Gastroesophageal sphincter (tissue), 4 donors: ENCODE measurements around the gene RBM27. TPM values are rescaled to one million over a fixed set of nuclear protein-coding genes. Genes with fewer than 3 reads are reported as not detected.

ENCODE experiments used
- ATAC-seq: fragments of 150-250 bp; one replicate; pipeline ENCODE4 v1.9.1; 2016; ENCODE audit warnings: mild to moderate bottlenecking, moderate library complexity
- H3K27ac ChIP-seq, 4 donors: fragments of 200-600 bp; sonication (generic) in 3 of 4; 1 replicate in 3 of 4; 2 replicates in 1 of 4; pipeline ENCODE4 v1.5.1; 2016 to 2019
- H3K27me3 ChIP-seq: fragments of 200-600 bp; sonication (generic); one replicate; pipeline ENCODE4 v1.5.1; 2019
- H3K36me3 ChIP-seq, 2 donors: fragments of 200-600 bp; sonication (generic); one replicate each; pipeline ENCODE4 v1.5.1; 2019; ENCODE audit warnings: control low read depth in 1 of 2
- H3K4me1 ChIP-seq, 3 donors: fragments of 200-600 bp; sonication (generic); 1 replicate in 2 of 3; 2 replicates in 1 of 3; pipeline ENCODE4 v1.5.1; 2016 to 2019; ENCODE audit warnings: control low read depth in 2 of 3
- H3K4me3 ChIP-seq, 2 donors: fragments of 200-600 bp; sonication (generic); one replicate each; pipeline ENCODE4 v1.5.1; 2019; ENCODE audit warnings: mild to moderate bottlenecking in 1 of 2, moderate library complexity in 1 of 2
- H3K9me3 ChIP-seq, 3 donors: fragments of 200-600 bp; sonication (generic); one replicate each; pipeline ENCODE4 v1.5.1; 2017 to 2019; ENCODE audit warnings: control low read depth in 2 of 3
- CTCF ChIP-seq, 4 experiments: fragments of 200-600 bp in 2 of 4; fragments of 450-650 bp in 2 of 4; sonication (generic) in 1 of 4; IDR thresholded peaks; one replicate each; pipeline ENCODE4 v1.5.1; 2017 to 2019; ENCODE audit warnings: antibody characterized with exemption in 4 of 4, mild to moderate bottlenecking in 2 of 4, moderate library complexity in 2 of 4
- EP300 ChIP-seq: sonication (generic); formaldehyde crosslinking; IDR thresholded peaks from one replicate; pipeline ENCODE4 v1.6.1; 2017; ENCODE audit warnings: antibody characterized with exemption, mild to moderate bottlenecking
- POLR2A ChIP-seq, 2 donors: fragments of 450-650 bp; IDR thresholded peaks; one replicate each; pipeline ENCODE4 v1.6.1; 2017; ENCODE audit warnings: antibody characterized with exemption in 2 of 2, mild to moderate bottlenecking in 2 of 2, moderate library complexity in 1 of 2
- POLR2AphosphoS5 ChIP-seq: sonication (generic); formaldehyde crosslinking; IDR thresholded peaks from one replicate; pipeline ENCODE4 v1.6.1; 2017; ENCODE audit warnings: antibody characterized with exemption
- WGBS, 2 donors: methylation state at CpG; one replicate each; pipeline ENCODE4 v1.1.5; 2018; ENCODE audit warnings: low coverage in 1 of 2; 5-methylcytosine and 5-hydroxymethylcytosine counted together
- total RNA-seq, 4 donors: library from RNA; depleted of rRNA; stranded (reverse); fragments of >200 nt; gene quantifications; one replicate each; pipeline ENCODE4 v1.1.0, GENCODE V29; 2016

RBM27 gene
- total RNA-seq, 4 donors from 2014 or later, result 20.4 to 29.6 (median 21.2) TPM

- 81% methylated on average over 1 of the region's 1 CpG; no CpG with 5 or more reads in 1 of the 2 donors for whole genome bisulfite sequencing, 2 donors
- ATAC-seq, result no peak
- Histone ChIP-seq H3K27ac (no peak overlapping the region), H3K4me1 (peaks cover 0 to 5% (median 0%) of the 10 kb centered on the region in 3 donors), H3K9me3 (no peaks in the 10 kb centered on the region), H3K36me3 (peaks cover 0 to 50% of the 10 kb centered on the region in 2 donors), H3K4me3 (no peak overlapping the region), H3K27me3 (no peaks in the 10 kb centered on the region)
- TF ChIP-seq POLR2AphosphoS5 (no peak), EP300 (no peak), POLR2A (IDR thresholded peaks at IDR 0.05) (no peak), CTCF (IDR thresholded peaks at IDR 0.05) (no peak)
Observed at GRCh38 chr5:146223179-146223578, 19.8 kb downstream of the RBM27 start.

- no peak for ATAC-seq
- no peak for TF ChIP-seq POLR2AphosphoS5
- TF ChIP-seq POLR2A (IDR thresholded peaks at IDR 0.05), result no peak
- TF ChIP-seq CTCF (IDR thresholded peaks at IDR 0.05), result no peak
- TF ChIP-seq EP300, result no peak
- Histone ChIP-seq H3K27ac (no peak overlapping the region), H3K9me3 (no peaks in the 10 kb centered on the region), H3K36me3 (peaks cover 2 to 85% of the 10 kb centered on the region in 2 donors), H3K27me3 (no peaks in the 10 kb centered on the region), H3K4me3 (no peak overlapping the region), H3K4me1 (peaks cover 0 to 12% (median 0%) of the 10 kb centered on the region in 3 donors)
Observed at GRCh38 chr5:146229222-146229621, 25.8 kb downstream of the RBM27 start.

GRCh38 chr5:146232223-146232622 lies 28.8 kb downstream of the RBM27 start:
- TF ChIP-seq POLR2AphosphoS5, result no peak
- no peak for TF ChIP-seq EP300
- TF ChIP-seq CTCF (IDR thresholded peaks at IDR 0.05), result no peak
- TF ChIP-seq POLR2A (IDR thresholded peaks at IDR 0.05), result no peak
- no peak overlapping the region for H3K4me3 ChIP-seq
- H3K4me1 ChIP-seq, result peaks cover 0 to 12% (median 0%) of the 10 kb centered on the region in 3 donors
- ATAC-seq, result no peak
- no peaks in the 10 kb centered on the region for H3K27me3 ChIP-seq
- H3K9me3 ChIP-seq, result no peaks in the 10 kb centered on the region
- H3K36me3 ChIP-seq, result peaks cover 2 to 79% of the 10 kb centered on the region in 2 donors
- H3K27ac ChIP-seq, result no peak overlapping the region
- WGBS, 2 donors, result 84 to 86% methylated on average over 6 of the region's 6 CpGs

GRCh38 chr5:146233441-146233840 lies 30.0 kb downstream of the RBM27 start:
- Histone ChIP-seq H3K9me3 (no peaks in the 10 kb centered on the region), H3K36me3 (peaks cover 2 to 91% of the 10 kb centered on the region in 2 donors), H3K4me3 (no peak overlapping the region), H3K27me3 (no peaks in the 10 kb centered on the region), H3K27ac (peak overlapping the region in 2 of 4 donors; percentile 1 to 30), H3K4me1 (peaks cover 0 to 12% (median 0%) of the 10 kb centered on the region in 3 donors)
- TF ChIP-seq POLR2A (IDR thresholded peaks at IDR 0.05), result no peak
- no peak for TF ChIP-seq CTCF (IDR thresholded peaks at IDR 0.05)
- no peak for TF ChIP-seq POLR2AphosphoS5
- no peak for TF ChIP-seq EP300
- WGBS, 2 donors, result 60 to 81% methylated on average over 3 to 5 of the region's 5 CpGs
- no peak for ATAC-seq

GRCh38 chr5:146238973-146239372 lies 35.6 kb downstream of the RBM27 start:
- Histone ChIP-seq H3K27ac (no peak overlapping the region), H3K36me3 (peaks cover 0 to 69% of the 10 kb centered on the region in 2 donors), H3K4me1 (peaks cover 0 to 6% (median 3%) of the 10 kb centered on the region in 3 donors), H3K9me3 (no peaks in the 10 kb centered on the region), H3K27me3 (no peaks in the 10 kb centered on the region), H3K4me3 (no peak overlapping the region)
- no peak for ATAC-seq
- WGBS, 2 donors, result 67 to 76% methylated on average over 1 of the region's 1 CpG
- TF ChIP-seq POLR2A (IDR thresholded peaks at IDR 0.05), result no peak
- no peak for TF ChIP-seq POLR2AphosphoS5
- no peak for TF ChIP-seq CTCF (IDR thresholded peaks at IDR 0.05)
- no peak for TF ChIP-seq EP300
